Body of pancreas (tissue), 4 donors: Measurements from ENCODE around the gene ZFP36L2.

Experiments used
- POLR2A ChIP-seq, 3 donors: fragments of 450-650 bp; IDR thresholded peaks; one replicate each; pipeline ENCODE4 v1.6.1; 2016; ENCODE audit warnings: antibody characterized with exemption in 3 of 3, mild to moderate bottlenecking in 2 of 3
- TF ChIP-seq, protein P1 (sequence below), 7 experiments: fragments of 450-650 bp in 4 of 7; fragments of 200-600 bp in 3 of 7; sonication (generic) in 3 of 7; IDR thresholded peaks; one replicate each; pipeline ENCODE4 v1.5.1; 2016 to 2019; ENCODE audit warnings: antibody characterized with exemption in 7 of 7

DNA sequence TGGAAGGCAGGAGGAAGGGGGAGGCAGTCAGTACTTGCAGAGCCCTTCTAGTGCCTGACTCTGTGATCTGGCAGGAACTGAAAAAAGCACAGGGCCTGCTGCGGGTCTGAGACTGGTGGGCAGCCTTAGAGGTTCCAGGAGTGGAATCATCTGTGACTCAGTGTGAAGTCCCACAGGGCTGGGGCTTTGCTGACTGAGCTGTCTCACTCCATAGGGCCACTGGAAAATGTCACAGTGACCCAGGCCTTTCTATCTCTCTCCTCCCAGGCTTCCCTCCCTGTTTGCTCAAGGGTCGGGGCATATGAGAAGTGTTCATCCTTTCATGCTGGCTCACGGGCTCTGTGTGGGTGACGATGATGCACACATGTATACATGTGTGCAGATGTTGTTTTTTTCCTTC lies 47.1 kb upstream of the ZFP36L2 start:
- TF ChIP-seq, protein P1, sequence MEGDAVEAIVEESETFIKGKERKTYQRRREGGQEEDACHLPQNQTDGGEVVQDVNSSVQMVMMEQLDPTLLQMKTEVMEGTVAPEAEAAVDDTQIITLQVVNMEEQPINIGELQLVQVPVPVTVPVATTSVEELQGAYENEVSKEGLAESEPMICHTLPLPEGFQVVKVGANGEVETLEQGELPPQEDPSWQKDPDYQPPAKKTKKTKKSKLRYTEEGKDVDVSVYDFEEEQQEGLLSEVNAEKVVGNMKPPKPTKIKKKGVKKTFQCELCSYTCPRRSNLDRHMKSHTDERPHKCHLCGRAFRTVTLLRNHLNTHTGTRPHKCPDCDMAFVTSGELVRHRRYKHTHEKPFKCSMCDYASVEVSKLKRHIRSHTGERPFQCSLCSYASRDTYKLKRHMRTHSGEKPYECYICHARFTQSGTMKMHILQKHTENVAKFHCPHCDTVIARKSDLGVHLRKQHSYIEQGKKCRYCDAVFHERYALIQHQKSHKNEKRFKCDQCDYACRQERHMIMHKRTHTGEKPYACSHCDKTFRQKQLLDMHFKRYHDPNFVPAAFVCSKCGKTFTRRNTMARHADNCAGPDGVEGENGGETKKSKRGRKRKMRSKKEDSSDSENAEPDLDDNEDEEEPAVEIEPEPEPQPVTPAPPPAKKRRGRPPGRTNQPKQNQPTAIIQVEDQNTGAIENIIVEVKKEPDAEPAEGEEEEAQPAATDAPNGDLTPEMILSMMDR (IDR thresholded peaks at IDR 0.05) = no peak
- no peak for TF ChIP-seq POLR2A (IDR thresholded peaks at IDR 0.05)
